GM19328 (cell line): Measurements from ENCODE around the gene OS9.

Experiments
- ATAC-seq: cut with Tn5 transposase; IDR thresholded peaks from one replicate; pipeline ENCODE4 v1.9.1; 2021; ENCODE audit warnings: mild to moderate bottlenecking, moderate library complexity; ENCODE audit not compliant: unreplicated experiment

The OS9 gene

GRCh38 chr12:57735952-57736740 is 42.2 kb downstream of the OS9 start:
- ATAC-seq, result no peak

GRCh38 chr12:57736741-57737466 is 43.0 kb downstream of the OS9 start:
- ATAC-seq, result no peak

GRCh38 chr12:57737467-57738460 is 43.8 kb downstream of the OS9 start:
- ATAC-seq, result no peak

GRCh38 chr12:57738661-57739237 is 44.8 kb downstream of the OS9 start, which contains the start of gene AGAP2:
TSS of gene AGAP2 (minus strand) at chr12:57738742. CDS start at chr12:57738246, 496 bp downstream.
- no peak for ATAC-seq

GRCh38 chr12:57739387-57739786 is 45.5 kb downstream of the OS9 start:
- no peak for ATAC-seq

- no peak for ATAC-seq
These were observed 46.1 kb downstream of the OS9 start for GRCh38 chr12:57739914-57740538.

- no peak for ATAC-seq
These were observed 46.9 kb downstream of the OS9 start for GRCh38 chr12:57740656-57741412.

GRCh38 chr12:57741413-57741789 is 47.5 kb downstream of the OS9 start:
- no peak for ATAC-seq

- peak; percentile 48 for ATAC-seq
These were observed 48.2 kb downstream of the OS9 start for GRCh38 chr12:57741844-57742738.

GRCh38 chr12:57743769-57744168 is 49.8 kb downstream of the OS9 start:
- no peak for ATAC-seq

- peak; percentile 38 for ATAC-seq
These were observed 50.4 kb downstream of the OS9 start for GRCh38 chr12:57744194-57744776.

- peak; percentile 74 for ATAC-seq
These were observed 51.0 kb downstream of the OS9 start, which contains the start of gene TSPAN31 for GRCh38 chr12:57744777-57745484. TSS of gene TSPAN31 (plus strand) at chr12:57745039. CDS start at chr12:57745155, 116 bp downstream.

GRCh38 chr12:57745485-57745881 is 51.6 kb downstream of the OS9 start:
- no peak for ATAC-seq

GRCh38 chr12:57746025-57746424 is 52.1 kb downstream of the OS9 start:
- no peak for ATAC-seq

GRCh38 chr12:57749061-57749460 is 55.1 kb downstream of the OS9 start:
- no peak for ATAC-seq

- no peak for ATAC-seq
These were observed 56.9 kb downstream of the OS9 start for GRCh38 chr12:57750561-57751431.
